WI38 (cell line): ENCODE data around the gene PLEKHG5.
"Not testable (repeated sequence)": the region's sequence is repeated elsewhere in the genome, so short reads cannot be mapped to it uniquely, and the experiment has no call there.

Experiments used
- H3K4me3 ChIP-seq: 2 replicates; pipeline ENCODE4 v1.5.1; 2011; ENCODE audit warnings: low read depth, mild to moderate bottlenecking, control low read depth, low read length
- TF ChIP-seq, protein P1 (sequence below): IDR thresholded peaks from 2 replicates; pipeline ENCODE4 v1.5.1; 2012; ENCODE audit warnings: low read depth, mild to moderate bottlenecking, control low read depth, low read length

Gene PLEKHG5

GRCh38 chr1:6435129-6435528 is 56.3 kb downstream of the PLEKHG5 start:
- TF ChIP-seq, protein P1, sequence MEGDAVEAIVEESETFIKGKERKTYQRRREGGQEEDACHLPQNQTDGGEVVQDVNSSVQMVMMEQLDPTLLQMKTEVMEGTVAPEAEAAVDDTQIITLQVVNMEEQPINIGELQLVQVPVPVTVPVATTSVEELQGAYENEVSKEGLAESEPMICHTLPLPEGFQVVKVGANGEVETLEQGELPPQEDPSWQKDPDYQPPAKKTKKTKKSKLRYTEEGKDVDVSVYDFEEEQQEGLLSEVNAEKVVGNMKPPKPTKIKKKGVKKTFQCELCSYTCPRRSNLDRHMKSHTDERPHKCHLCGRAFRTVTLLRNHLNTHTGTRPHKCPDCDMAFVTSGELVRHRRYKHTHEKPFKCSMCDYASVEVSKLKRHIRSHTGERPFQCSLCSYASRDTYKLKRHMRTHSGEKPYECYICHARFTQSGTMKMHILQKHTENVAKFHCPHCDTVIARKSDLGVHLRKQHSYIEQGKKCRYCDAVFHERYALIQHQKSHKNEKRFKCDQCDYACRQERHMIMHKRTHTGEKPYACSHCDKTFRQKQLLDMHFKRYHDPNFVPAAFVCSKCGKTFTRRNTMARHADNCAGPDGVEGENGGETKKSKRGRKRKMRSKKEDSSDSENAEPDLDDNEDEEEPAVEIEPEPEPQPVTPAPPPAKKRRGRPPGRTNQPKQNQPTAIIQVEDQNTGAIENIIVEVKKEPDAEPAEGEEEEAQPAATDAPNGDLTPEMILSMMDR, result no peak
- H3K4me3 ChIP-seq, result no peak overlapping the region

GRCh38 chr1:6434186-6434585 is 57.3 kb downstream of the PLEKHG5 start:
- TF ChIP-seq, protein P1, result no peak
- no peak overlapping the region for H3K4me3 ChIP-seq

GRCh38 chr1:6431645-6432579 is 59.6 kb downstream of the PLEKHG5 start:
- H3K4me3 ChIP-seq, result not testable (repeated sequence)

DNA sequence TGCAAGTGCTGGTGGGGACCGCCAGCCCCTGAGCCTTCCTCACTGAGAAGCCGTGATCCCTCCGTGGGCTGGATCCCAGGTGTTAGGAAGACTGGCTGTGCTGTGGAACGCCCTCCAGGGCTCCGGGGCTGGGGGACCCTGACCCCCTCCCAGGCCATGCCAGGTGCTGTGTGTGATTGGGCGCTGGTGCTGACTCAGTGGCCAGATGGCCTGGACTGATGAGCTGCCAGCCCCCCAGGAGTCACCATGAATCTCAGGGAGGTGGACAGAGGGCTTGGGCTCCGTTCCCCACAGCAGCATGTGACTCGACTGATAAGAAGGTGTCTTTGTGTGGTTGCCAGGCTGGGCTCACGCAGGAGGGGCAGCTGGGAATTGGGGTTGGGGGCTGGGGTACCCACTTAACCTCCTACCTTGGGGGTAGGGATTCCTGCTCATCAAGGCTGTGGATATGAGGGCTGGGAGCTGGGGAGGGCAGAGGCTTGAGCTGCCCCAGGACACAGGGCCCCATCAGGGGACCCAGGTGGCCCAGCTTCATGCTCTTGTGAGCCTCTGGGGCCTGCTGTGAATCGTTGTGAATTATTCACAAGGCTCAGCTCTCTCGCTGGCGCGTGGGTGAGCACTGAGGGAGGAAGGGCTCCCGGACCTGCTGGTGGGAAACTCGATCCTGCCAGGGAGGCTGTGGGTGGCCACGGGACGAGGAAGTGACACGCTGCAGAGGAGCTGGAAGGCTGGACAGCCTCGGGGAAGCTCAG is 61.6 kb downstream of the PLEKHG5 start:
- not testable (repeated sequence) for H3K4me3 ChIP-seq

DNA sequence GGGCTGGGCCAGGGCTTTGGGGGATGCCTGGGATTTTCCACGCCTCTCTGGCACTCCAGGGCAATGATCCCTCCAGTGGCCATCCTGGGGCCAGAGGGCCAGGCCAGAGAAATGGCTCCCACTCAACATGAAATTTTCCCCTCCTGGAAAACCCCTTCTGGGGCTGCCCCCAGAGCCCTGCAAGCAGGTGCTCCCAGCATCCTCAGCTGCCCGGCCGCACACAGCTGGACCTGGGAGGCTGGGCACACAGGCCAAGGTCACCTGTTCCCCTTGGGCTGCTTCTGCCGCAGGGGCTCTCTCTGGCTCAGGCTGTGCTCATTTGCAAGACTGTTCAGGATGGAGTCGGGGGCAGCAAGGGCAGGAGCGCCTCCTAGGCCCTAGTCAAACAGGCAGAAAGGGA is 63.0 kb downstream of the PLEKHG5 start:
- H3K4me3 ChIP-seq, result not testable (repeated sequence)

DNA sequence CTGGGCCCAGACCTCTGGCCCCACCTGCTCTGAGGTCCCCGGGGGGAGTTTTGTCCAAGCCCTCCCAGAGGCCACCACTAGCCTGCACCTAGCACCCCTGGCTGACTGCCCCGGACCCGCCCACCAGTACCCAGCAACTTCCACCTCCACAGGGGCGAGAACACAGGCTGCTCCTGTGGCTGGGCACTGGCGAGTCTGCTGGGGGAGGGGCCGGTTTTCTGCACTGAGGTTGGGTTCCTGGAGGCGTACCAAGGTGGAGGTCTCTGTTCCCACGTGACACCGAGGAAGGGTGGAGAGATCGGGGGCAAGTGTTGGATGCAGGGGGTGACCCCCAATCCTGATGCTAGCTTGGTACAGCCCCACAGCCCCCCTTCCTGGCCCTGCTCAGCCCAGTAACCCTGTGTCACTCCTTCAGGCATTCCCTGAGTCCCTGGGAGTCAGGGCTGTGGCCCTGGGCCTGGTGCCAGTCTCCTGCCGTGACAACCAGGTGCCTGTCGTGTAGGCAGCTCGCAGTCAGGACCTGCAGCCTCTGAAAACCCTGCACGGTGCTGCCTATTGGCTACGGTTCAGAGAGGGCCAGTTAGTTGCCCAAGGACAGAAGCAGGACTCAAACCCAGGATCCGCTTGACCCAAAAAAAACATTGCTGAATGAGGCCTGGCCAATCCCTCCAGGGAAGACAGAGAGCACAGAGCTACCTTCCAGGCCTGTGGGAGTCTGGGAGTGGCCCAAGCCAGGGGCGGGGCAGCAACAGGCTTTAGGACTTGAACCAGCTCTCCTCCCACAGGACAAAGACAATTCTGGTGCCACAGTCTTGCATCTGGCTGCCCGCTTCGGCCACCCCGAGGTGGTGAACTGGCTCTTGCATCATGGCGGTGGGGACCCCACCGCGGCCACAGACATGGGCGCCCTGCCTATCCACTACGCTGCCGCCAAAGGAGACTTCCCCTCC is 63.8 kb downstream of the PLEKHG5 start:
- TF ChIP-seq, protein P1, result no peak
- H3K4me3 ChIP-seq, result no peak overlapping the region

GRCh38 chr1:6426972-6427350 is 64.5 kb downstream of the PLEKHG5 start:
- TF ChIP-seq, protein P1, result no peak
- H3K4me3 ChIP-seq, result no peak overlapping the region

DNA sequence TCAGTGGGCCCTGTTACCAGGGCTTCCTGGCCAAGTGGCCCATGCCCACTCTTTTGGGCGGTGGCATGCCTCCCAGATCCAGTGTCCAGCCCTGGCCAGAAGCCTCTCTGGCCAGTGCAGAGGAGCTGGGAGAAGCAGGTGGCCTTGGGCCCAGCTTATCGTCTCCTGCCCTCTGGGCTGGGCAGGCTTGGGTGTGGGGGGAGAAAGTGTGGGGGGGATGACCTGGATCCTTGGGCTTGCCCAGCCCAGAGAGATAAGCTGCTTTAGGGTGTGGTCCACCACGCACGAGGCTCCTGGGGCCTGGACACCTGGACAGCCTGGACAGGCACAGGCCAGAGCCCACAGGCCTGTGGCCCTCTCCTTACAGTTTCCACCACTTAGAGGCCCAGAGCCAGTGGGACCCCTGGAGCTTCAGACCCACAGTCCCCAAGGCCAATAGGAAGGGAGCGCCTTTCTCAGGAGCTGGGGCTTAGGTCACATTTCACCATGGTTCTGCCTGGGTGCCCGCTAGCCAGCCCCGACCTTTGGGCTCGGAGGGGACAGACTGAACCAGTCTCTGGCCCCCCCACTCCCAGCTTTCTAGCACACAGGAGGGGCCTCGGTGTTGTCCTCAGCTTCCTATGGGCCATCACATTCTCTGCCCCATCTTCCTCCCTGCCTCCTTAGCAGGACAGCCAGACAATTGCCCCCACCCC is 65.0 kb downstream of the PLEKHG5 start:
- no peak overlapping the region for H3K4me3 ChIP-seq
- TF ChIP-seq, protein P1, result no peak
